OCI-LY3 (cell line): ENCODE measurements around the gene MMP17.

Experiments used
- H2AFZ ChIP-seq: fragments of 200-600, 300-600 bp; shearing (Covaris generic); 2 replicates; pipeline ENCODE4 v1.6.0; 2014; ENCODE audit warnings: antibody characterized with exemption, low read depth, low read length
- H3K27ac ChIP-seq: fragments of 200-600, 300-600 bp; sonication (generic); 2 replicates; pipeline ENCODE4 v1.5.1; 2014; ENCODE audit warnings: mild to moderate bottlenecking, low read length, moderate library complexity, mixed read lengths
- H3K27me3 ChIP-seq: fragments of 200-600, 300-600 bp; sonication (generic); 2 replicates; pipeline ENCODE4 v1.6.1; 2014; ENCODE audit warnings: low read depth, low read length, mixed read lengths
- H3K36me3 ChIP-seq: fragments of 200-600, 300-600 bp; sonication (generic); replicated peaks from 2 replicates; pipeline ENCODE3; 2014; ENCODE audit warnings: low read depth, low read length, mixed read lengths
- H3K4me1 ChIP-seq: fragments of 300-600, 200-600 bp; sonication (generic); 2 replicates; pipeline ENCODE4 v1.6.1; 2014; ENCODE audit warnings: low read length, mixed read lengths
- H3K4me2 ChIP-seq: fragments of 200-600, 300-600 bp; sonication (generic); 2 replicates; pipeline ENCODE4 v1.6.1; 2014; ENCODE audit warnings: low read length, mixed read lengths
- H3K4me3 ChIP-seq: fragments of 300-600, 200-600 bp; sonication (generic); 2 replicates; pipeline ENCODE4 v1.5.1; 2014; ENCODE audit warnings: antibody characterized with exemption, mild to moderate bottlenecking, low read length, moderate library complexity
- H3K79me2 ChIP-seq: fragments of 300-600, 200-600 bp; shearing (Covaris generic); 2 replicates; pipeline ENCODE4 v1.6.1; 2014; ENCODE audit warnings: mild to moderate bottlenecking, low read length, mixed read lengths
- H3K9ac ChIP-seq: fragments of 300-600, 200-600 bp; shearing (Covaris generic); 2 replicates; pipeline ENCODE4 v1.6.0; 2014; ENCODE audit warnings: mild to moderate bottlenecking, low read length, moderate library complexity
- H3K9me3 ChIP-seq: fragments of 200-600, 300-600 bp; shearing (Covaris generic); 2 replicates; pipeline ENCODE4 v1.6.1; 2014; ENCODE audit warnings: low read length, mixed read lengths; ENCODE audit not compliant: insufficient read depth
- H4K20me1 ChIP-seq: fragments of 200-600, 300-600 bp; sonication (generic); 2 replicates; pipeline ENCODE4 v1.6.1; 2016; ENCODE audit warnings: low read length, mixed read lengths; ENCODE audit not compliant: insufficient read depth
- EZH2phosphoT487 ChIP-seq: fragments of 200-600 bp; shearing (Covaris generic); IDR thresholded peaks from 2 replicates; pipeline ENCODE4 v1.6.1; 2018; ENCODE audit warnings: antibody characterized with exemption, mixed run types, low read depth
- TF ChIP-seq, protein P1 (sequence below): fragments of 200-600, 300-600 bp; sonication (generic); IDR thresholded peaks from 2 replicates; pipeline ENCODE4 v1.5.1; 2014; ENCODE audit warnings: antibody characterized with exemption, low read length, low read depth

Gene MMP17

DNA sequence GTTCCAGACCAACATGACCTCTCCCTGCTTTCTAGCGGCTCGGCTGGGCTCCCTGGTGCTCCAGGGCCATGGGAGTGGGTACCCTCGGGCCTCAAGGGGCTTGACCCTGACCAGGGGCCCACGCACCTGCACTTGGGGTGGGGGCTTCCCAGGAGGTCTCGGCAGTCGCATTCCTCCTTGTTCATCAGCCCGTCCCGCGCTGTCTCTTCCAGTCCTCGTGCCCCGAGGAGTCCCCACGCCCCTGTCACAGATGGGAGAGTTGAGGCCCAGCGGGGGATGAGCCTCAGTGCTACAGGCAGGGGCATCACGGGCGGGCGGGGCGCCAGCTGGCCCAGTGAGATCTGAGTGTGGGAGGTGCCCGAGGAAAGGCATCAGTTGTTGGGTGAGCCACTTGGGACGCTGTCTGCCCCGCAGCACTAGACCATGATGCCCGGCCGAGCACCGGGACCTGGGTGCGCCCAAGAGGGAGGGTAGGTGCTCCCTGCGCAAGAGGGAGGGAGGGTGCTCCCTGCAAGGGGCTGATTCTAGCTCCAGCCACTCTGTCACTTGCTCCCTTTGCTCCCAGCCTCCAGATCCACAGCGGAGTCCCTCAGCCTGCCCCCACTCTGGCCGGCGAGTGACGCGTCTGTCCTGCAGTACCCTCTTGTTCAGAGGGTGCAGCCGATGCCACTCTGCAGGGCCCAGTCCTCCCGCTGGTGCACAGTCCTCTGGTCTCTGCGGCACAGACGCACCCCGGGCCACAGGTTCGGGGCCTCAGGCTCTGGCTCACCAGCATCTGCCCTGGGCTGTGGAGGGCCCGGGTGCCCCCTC lies 23.8 kb downstream of the MMP17 start:
- peaks cover 5% of the 10 kb centered on the region; the same call in 1 of the 2 replicates for H3K4me1 ChIP-seq
- no peaks in the 10 kb centered on the region for H3K36me3 ChIP-seq
- no peaks in the 10 kb centered on the region for H3K79me2 ChIP-seq
- TF ChIP-seq, protein P1, sequence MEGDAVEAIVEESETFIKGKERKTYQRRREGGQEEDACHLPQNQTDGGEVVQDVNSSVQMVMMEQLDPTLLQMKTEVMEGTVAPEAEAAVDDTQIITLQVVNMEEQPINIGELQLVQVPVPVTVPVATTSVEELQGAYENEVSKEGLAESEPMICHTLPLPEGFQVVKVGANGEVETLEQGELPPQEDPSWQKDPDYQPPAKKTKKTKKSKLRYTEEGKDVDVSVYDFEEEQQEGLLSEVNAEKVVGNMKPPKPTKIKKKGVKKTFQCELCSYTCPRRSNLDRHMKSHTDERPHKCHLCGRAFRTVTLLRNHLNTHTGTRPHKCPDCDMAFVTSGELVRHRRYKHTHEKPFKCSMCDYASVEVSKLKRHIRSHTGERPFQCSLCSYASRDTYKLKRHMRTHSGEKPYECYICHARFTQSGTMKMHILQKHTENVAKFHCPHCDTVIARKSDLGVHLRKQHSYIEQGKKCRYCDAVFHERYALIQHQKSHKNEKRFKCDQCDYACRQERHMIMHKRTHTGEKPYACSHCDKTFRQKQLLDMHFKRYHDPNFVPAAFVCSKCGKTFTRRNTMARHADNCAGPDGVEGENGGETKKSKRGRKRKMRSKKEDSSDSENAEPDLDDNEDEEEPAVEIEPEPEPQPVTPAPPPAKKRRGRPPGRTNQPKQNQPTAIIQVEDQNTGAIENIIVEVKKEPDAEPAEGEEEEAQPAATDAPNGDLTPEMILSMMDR: no peak
- no peak for TF ChIP-seq EZH2phosphoT487
- no peak overlapping the region for H2AFZ ChIP-seq
- no peak overlapping the region for H3K4me2 ChIP-seq
- H3K9me3 ChIP-seq: no peaks in the 10 kb centered on the region
- no peaks in the 10 kb centered on the region for H4K20me1 ChIP-seq
- 0 out of 2 replicates have a peak, but pooled peaks cover 4% of the 10 kb centered on the region for H3K27me3 ChIP-seq
- H3K4me3 ChIP-seq: no peak overlapping the region
- no peak overlapping the region for H3K27ac ChIP-seq
- no peak overlapping the region for H3K9ac ChIP-seq

DNA sequence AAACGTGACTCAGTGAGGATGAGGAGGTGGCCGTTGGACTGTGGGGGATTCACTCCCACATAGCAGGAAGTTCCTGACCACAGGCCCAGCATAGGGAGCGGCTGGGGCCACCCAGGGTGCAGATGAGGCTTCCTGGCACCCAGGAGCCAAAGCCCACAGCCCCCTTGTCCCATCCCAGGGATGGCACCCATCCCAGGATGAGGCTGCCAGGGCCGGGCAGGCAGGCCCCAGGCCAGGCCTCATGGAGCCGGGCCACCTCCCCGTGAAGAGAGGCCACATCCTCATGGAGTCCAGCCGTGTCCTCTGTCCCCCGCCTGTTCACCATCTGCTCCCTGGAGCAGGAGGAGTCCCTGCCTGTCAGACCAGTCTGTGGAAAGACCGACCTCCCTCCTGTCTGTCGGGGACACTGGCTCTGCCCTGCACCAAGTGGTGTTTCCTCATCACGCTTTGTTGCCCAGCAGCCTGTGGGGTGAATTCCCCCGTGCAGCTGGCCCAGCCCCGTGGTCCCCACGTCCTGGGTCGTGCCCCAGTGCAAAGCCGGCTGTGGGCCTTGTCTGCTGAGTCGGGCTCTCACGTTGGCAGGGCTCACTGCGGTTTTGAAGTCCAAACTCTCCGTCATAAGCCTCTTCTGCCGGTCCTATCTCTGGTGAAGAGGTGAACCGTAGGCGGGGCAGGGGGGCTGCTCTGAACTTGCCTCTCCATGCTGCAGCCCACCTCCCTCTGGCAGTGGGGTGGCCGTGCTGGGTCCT lies 24.5 kb downstream of the MMP17 start:
- Histone ChIP-seq H3K4me3 (peak overlapping the region; percentile 6; the same call in 1 of the 2 replicates), H2AFZ (peak overlapping the region; percentile 63; the same call in 1 of the 2 replicates), H3K4me1 (peaks cover 5% of the 10 kb centered on the region; the same call in 1 of the 2 replicates), H3K27me3 (0 out of 2 replicates have a peak, but pooled peaks cover 4% of the 10 kb centered on the region), H3K4me2 (peak overlapping the region; percentile 32), H3K9ac (no peak overlapping the region), H3K9me3 (no peaks in the 10 kb centered on the region), H3K36me3 (no peaks in the 10 kb centered on the region), H3K27ac (no peak overlapping the region), H4K20me1 (no peaks in the 10 kb centered on the region), H3K79me2 (no peaks in the 10 kb centered on the region)
- TF ChIP-seq, protein P1: no peak
- TF ChIP-seq EZH2phosphoT487: no peak

DNA sequence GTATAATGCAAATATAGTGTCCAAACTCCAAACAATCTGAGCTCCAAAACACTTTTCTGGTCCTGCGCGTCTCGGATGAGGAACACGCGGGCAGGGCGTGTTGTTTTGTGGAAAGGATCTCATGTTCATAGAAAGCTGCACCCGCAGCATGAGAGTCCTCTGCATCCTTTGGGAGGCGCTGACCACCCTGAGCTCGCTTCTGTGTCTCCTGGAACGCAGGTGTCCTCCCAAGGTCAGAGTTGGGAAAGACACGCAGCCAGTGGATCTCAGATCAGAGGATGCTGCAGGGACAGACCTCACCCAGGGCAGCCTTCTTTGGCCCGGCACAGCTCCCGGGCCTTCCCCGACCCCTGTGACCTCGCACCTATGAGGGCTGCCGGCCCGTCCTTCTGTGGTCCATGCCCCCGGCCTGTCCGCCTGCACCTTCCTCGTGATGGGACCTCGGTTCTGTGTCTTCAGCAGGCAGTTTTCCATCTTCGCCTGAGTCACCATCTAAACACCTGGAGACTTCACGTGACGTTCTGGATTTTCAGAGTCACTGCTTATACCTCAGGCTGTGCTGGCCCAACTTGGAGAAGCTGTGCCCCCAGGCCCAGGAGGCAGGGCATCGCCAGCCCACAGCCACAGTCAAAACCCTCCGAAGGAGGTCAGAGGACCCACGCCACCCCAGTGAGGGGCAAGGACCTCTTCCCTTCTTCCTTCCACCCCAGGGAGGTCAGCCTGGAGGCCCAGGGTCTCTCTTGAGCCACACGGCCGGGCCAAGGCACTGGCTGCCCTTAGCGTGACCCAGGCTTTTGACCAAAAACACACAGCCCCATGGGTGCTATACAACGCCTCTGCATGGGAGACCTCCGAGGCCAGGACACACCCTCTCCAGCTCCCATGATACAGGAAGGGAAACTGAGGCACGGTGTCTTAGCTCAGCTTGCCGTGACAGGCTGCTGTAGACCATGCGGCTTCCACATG lies 25.9 kb downstream of the MMP17 start:
- Histone ChIP-seq H3K4me2 (no peak overlapping the region), H3K9me3 (no peaks in the 10 kb centered on the region), H3K4me3 (no peak overlapping the region), H3K4me1 (peaks cover 5% of the 10 kb centered on the region; the same call in 1 of the 2 replicates), H3K79me2 (no peaks in the 10 kb centered on the region), H2AFZ (no peak overlapping the region), H3K27me3 (0 out of 2 replicates have a peak, but pooled peaks cover 4% of the 10 kb centered on the region), H3K9ac (no peak overlapping the region), H3K27ac (no peak overlapping the region), H4K20me1 (no peaks in the 10 kb centered on the region), H3K36me3 (no peaks in the 10 kb centered on the region)
- TF ChIP-seq, protein P1: no peak
- no peak for TF ChIP-seq EZH2phosphoT487
